ENCODE measurements around the gene ART1.

ART1 gene

DNA sequence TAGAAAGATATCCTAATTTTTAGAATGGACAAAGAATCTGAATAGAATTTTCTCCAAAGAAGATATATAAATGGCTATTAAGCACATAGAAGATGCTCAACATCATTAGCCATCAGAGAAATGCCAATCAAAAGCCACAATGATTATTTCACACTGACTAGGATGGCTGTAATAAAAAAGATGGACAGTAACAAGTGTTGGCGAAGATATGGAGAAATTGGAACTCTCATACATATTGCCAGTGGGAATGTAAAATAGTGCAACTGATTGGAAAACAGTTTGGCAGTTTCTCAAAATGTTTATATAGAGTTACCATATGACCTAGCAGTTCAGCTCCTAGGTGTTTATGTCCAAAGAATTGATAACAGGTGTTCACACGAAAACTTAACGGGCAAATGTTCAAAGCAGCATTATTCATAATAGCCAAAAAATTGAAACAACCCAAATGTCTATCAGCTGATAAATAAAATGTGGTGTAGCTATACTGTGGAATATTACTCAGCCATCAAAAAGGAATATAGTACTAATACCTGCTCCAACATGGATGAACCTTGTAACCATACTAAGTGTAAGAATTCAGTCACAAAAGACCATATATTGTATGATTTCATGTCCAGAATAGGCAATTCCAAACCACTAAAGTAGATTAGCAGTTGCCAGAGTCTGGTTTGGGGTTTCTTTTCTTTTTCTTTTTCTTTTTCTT lies 32.8 kb upstream of the ART1 start:
- TF ChIP-seq, protein P1, sequence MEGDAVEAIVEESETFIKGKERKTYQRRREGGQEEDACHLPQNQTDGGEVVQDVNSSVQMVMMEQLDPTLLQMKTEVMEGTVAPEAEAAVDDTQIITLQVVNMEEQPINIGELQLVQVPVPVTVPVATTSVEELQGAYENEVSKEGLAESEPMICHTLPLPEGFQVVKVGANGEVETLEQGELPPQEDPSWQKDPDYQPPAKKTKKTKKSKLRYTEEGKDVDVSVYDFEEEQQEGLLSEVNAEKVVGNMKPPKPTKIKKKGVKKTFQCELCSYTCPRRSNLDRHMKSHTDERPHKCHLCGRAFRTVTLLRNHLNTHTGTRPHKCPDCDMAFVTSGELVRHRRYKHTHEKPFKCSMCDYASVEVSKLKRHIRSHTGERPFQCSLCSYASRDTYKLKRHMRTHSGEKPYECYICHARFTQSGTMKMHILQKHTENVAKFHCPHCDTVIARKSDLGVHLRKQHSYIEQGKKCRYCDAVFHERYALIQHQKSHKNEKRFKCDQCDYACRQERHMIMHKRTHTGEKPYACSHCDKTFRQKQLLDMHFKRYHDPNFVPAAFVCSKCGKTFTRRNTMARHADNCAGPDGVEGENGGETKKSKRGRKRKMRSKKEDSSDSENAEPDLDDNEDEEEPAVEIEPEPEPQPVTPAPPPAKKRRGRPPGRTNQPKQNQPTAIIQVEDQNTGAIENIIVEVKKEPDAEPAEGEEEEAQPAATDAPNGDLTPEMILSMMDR (conservative IDR thresholded peaks at IDR 0.05; ENCODE audit: low read depth, low read length) = no peak
- no peak for DNase-seq (ENCODE audit: low read depth)
- no peak overlapping the region for H3K4me3 ChIP-seq (ENCODE audit: low read length)

DNA sequence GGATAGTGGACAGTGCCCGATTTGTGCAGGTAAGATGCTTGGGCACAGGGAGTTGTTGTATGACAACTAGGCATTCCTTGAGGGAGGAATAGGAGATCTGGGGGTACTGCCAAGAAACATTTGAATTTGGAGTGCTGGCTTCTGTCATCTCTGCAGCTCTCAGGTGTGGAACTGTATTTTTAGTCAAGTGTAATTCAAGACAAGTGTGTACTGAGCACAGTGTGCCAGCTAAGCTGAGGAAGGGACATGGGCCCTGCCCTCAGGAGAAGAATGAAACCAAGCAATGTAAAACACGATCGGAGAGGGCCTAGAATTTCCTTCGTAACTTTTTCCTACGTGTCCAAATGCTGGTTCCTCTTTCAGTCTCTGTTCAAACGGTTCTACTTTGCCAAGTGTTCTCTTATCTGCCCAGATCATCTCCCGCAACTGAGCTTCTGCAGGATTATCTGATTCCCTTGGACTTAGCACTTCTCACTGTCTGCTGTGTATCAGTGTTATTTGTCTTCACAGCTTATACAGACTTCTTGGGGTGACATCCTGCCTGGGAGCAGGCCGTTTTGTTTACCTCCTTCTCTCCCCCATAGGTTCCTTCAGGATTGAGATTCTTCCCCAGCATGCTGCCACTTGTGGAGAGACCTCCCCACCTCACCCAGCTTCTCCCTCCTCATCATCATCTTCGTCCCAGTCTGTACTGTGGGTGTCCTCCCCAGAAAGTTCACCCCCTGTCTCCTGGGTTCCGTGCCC lies 30.8 kb upstream of the ART1 start:
- H3K4me3 ChIP-seq (ENCODE audit: low read length) = no peak overlapping the region
- TF ChIP-seq, protein P1 (conservative IDR thresholded peaks at IDR 0.05; ENCODE audit: low read depth, low read length) = no peak
- no peak for DNase-seq (ENCODE audit: low read depth)

DNA sequence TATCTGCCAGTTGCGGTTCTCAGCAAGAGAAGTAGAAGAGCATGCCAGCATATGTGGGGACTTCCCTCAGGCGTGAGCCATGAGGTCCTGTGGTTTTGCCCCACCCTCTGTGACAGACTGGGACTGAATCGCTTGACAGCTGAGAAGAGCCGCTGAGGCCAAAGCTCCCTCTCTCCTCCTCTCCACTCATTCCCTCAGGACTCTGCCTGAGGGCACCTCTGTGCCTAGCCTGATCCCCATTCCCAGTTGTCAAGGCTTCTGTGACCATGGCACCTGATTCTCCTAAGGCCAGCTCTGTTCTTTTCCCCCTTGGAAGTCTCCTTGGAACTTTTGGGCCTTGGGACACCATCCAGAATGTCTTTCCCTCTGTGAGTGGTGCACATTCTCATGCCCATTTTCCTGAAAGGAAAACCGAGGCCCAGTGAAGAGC lies 30.2 kb upstream of the ART1 start:
- DNase-seq (ENCODE audit: low read depth) = no peak
- no peak overlapping the region for H3K4me3 ChIP-seq (ENCODE audit: low read length)
- TF ChIP-seq, protein P1 (conservative IDR thresholded peaks at IDR 0.05; ENCODE audit: low read depth, low read length) = no peak

DNA sequence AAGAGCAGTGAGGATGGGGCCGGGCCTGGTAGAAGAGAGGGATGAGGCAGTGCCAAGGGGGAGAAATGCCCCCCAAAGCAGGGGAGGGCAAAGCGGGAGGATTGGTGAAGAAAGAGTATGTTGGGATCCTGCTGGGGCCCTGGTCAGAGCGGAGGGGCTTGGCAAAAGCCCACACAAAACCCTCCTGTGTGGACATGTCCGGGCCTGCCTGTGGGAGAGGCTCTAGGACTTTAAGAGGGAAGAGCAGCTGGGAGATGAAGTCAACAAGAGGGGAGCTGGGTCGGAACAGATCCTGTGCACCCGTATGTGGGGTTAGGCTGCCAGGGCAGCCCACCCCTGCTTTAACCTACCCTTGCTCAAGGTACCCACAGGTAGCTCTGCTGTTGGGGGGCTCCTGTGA lies 28.9 kb upstream of the ART1 start:
- TF ChIP-seq, protein P1 (conservative IDR thresholded peaks at IDR 0.05; ENCODE audit: low read depth, low read length) = no peak
- no peak for DNase-seq (ENCODE audit: low read depth)
- H3K4me3 ChIP-seq (ENCODE audit: low read length) = no peak overlapping the region

DNA sequence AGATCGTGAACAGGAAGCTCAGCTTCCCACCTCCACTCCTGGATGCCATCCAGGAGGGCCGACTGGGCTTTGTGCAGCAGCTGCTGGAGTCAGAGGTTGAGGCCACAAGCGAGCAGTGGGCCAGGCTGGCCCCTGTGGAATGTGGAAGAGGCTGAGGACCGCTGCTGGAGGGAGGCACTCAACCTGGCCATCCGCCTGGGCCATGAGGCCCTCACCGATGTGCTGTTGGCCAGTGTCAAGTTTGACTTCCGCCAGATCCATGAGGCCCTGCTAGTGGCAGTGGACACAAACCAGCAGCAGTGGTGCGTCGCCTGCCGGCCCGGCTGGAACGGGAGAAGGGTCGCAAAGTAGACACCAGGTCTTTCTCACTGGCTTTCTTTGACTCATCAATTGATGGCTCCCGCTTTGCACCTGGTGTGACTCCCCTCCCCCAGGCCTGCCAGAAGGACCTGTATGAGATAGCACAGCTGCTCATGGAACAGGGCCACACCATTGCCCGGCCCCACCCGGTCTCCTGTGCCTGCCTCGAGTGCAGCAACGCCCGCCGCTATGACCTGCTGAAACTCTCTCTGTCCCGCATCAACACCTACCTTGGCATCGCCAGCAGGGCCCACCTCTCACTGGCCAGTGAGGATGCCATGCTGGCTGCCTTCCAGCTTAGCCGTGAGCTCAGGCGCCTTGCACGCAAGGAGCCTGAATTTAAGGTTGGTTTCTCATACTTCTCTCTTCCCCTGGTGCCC lies 28.0 kb upstream of the ART1 start:
- H3K4me3 ChIP-seq (ENCODE audit: low read length) = no peak overlapping the region
- DNase-seq (ENCODE audit: low read depth) = no peak
- TF ChIP-seq, protein P1 (conservative IDR thresholded peaks at IDR 0.05; ENCODE audit: low read depth, low read length) = no peak

DNA sequence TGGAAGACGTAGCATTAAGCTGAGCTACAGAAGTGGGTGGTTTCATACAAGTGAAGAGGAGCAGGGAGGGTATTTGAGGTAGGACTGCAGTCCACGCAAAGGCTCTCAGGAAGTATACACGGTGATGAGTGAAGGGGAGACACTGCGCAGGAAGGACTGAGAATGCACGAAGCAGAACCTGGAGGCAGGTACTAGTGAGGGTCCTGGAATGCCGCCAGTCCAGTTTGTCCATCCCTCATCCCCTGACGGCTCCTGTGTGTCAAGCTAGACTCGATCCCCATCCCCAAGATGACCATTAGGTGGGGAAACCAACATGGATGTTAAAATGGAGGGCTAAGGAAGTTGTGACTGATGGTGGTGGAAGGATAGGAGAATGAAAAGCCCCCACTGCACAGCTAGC lies 26.9 kb upstream of the ART1 start:
- TF ChIP-seq, protein P1 (conservative IDR thresholded peaks at IDR 0.05; ENCODE audit: low read depth, low read length) = no peak

More for the DNA sequence above, 26.9 kb upstream of the ART1 start:
- no peak for DNase-seq (ENCODE audit: low read depth)
- H3K4me3 ChIP-seq (ENCODE audit: low read length) = no peak overlapping the region
